ENCODE measurements around the gene PKNOX1.
"Not testable (repeated sequence)": the region's sequence is repeated elsewhere in the genome, so short reads cannot be mapped to it uniquely, and the experiment has no call there.

PKNOX1 gene

GRCh38 chr21:42989370-42989769 lies 15.0 kb downstream of the PKNOX1 start:
- not testable (repeated sequence) for H3K4me3 ChIP-seq (ENCODE audit: low read length in 2 of 2); H3K9ac ChIP-seq (ENCODE audit: low read length in 2 of 2); H3K9me3 ChIP-seq (ENCODE audit: control insufficient read depth in 2 of 2, low read length in 2 of 2); H3K36me3 ChIP-seq (ENCODE audit: control insufficient read depth in 2 of 2, insufficient read depth in 2 of 2, low read length in 2 of 2); H3K27me3 ChIP-seq (ENCODE audit: control insufficient read depth in 1 of 2, insufficient read depth in 2 of 2, low read length in 2 of 2); H3K27ac ChIP-seq (ENCODE audit: low read length)
- peaks cover 19% of the 10 kb centered on the region for H3K4me1 ChIP-seq (ENCODE audit: control insufficient read depth, insufficient read depth, low read length)

- no peaks in the 10 kb centered on the region for H3K27me3 ChIP-seq (ENCODE audit: control insufficient read depth in 1 of 2, insufficient read depth in 2 of 2, low read length in 2 of 2)
- no peak overlapping the region for H3K27ac ChIP-seq (ENCODE audit: low read length)
- H3K36me3 ChIP-seq (ENCODE audit: control insufficient read depth in 2 of 2, insufficient read depth in 2 of 2, low read length in 2 of 2): no peaks in the 10 kb centered on the region
- no peak overlapping the region for H3K4me3 ChIP-seq (ENCODE audit: low read length in 2 of 2)
- H3K4me1 ChIP-seq (ENCODE audit: control insufficient read depth, insufficient read depth, low read length): peaks cover 19% of the 10 kb centered on the region
- no peaks in the 10 kb centered on the region for H3K9me3 ChIP-seq (ENCODE audit: control insufficient read depth in 2 of 2, low read length in 2 of 2)
- H3K9ac ChIP-seq (ENCODE audit: low read length in 2 of 2): no peak overlapping the region
Measured at GRCh38 chr21:42989816-42990650, 15.7 kb downstream of the PKNOX1 start.

- Histone ChIP-seq H3K27me3 (ENCODE audit: control insufficient read depth in 1 of 2, insufficient read depth in 2 of 2, low read length in 2 of 2) (no peaks in the 10 kb centered on the region), H3K36me3 (ENCODE audit: control insufficient read depth in 2 of 2, insufficient read depth in 2 of 2, low read length in 2 of 2) (no peaks in the 10 kb centered on the region), H3K9ac (ENCODE audit: low read length in 2 of 2) (no peak overlapping the region), H3K4me1 (ENCODE audit: control insufficient read depth, insufficient read depth, low read length) (peaks cover 19% of the 10 kb centered on the region), H3K27ac (ENCODE audit: low read length) (no peak overlapping the region), H3K9me3 (ENCODE audit: control insufficient read depth in 2 of 2, low read length in 2 of 2) (no peaks in the 10 kb centered on the region), H3K4me3 (ENCODE audit: low read length in 2 of 2) (peak overlapping the region; percentile 38 to 44)
Measured at GRCh38 chr21:42991992-42992740, 17.8 kb downstream of the PKNOX1 start.

- Histone ChIP-seq H3K27me3 (ENCODE audit: control insufficient read depth in 1 of 2, insufficient read depth in 2 of 2, low read length in 2 of 2) (no peaks in the 10 kb centered on the region), H3K36me3 (ENCODE audit: control insufficient read depth in 2 of 2, insufficient read depth in 2 of 2, low read length in 2 of 2) (no peaks in the 10 kb centered on the region), H3K9me3 (ENCODE audit: control insufficient read depth in 2 of 2, low read length in 2 of 2) (no peaks in the 10 kb centered on the region), H3K9ac (ENCODE audit: low read length in 2 of 2) (peak overlapping the region in 1 of 2 donors; percentile 21), H3K27ac (ENCODE audit: low read length) (no peak overlapping the region), H3K4me1 (ENCODE audit: control insufficient read depth, insufficient read depth, low read length) (peaks cover 25% of the 10 kb centered on the region), H3K4me3 (ENCODE audit: low read length in 2 of 2) (peak overlapping the region in 1 of 2 donors; percentile 44)
Measured at GRCh38 chr21:42993051-42993712, 18.8 kb downstream of the PKNOX1 start.

- Histone ChIP-seq H3K27ac (ENCODE audit: low read length) (no peak overlapping the region), H3K9me3 (ENCODE audit: control insufficient read depth in 2 of 2, low read length in 2 of 2) (no peaks in the 10 kb centered on the region), H3K9ac (ENCODE audit: low read length in 2 of 2) (no peak overlapping the region), H3K27me3 (ENCODE audit: control insufficient read depth in 1 of 2, insufficient read depth in 2 of 2, low read length in 2 of 2) (no peaks in the 10 kb centered on the region), H3K4me1 (ENCODE audit: control insufficient read depth, insufficient read depth, low read length) (peaks cover 25% of the 10 kb centered on the region), H3K4me3 (ENCODE audit: low read length in 2 of 2) (no peak overlapping the region), H3K36me3 (ENCODE audit: control insufficient read depth in 2 of 2, insufficient read depth in 2 of 2, low read length in 2 of 2) (no peaks in the 10 kb centered on the region)
Measured at GRCh38 chr21:42997053-42997452, 22.7 kb downstream of the PKNOX1 start.

- H3K9ac ChIP-seq (ENCODE audit: low read length in 2 of 2); H3K9me3 ChIP-seq (ENCODE audit: control insufficient read depth in 2 of 2, low read length in 2 of 2); H3K36me3 ChIP-seq (ENCODE audit: control insufficient read depth in 2 of 2, insufficient read depth in 2 of 2, low read length in 2 of 2); H3K27me3 ChIP-seq (ENCODE audit: control insufficient read depth in 1 of 2, insufficient read depth in 2 of 2, low read length in 2 of 2); H3K4me3 ChIP-seq (ENCODE audit: low read length in 2 of 2); H3K27ac ChIP-seq (ENCODE audit: low read length): not testable (repeated sequence)
- H3K4me1 ChIP-seq (ENCODE audit: control insufficient read depth, insufficient read depth, low read length): peaks cover 15% of the 10 kb centered on the region
Measured at GRCh38 chr21:42997983-42998382, 23.6 kb downstream of the PKNOX1 start.

GRCh38 chr21:42999152-42999551 lies 24.8 kb downstream of the PKNOX1 start:
- H3K9me3 ChIP-seq (ENCODE audit: control insufficient read depth in 2 of 2, low read length in 2 of 2); H3K27me3 ChIP-seq (ENCODE audit: control insufficient read depth in 1 of 2, insufficient read depth in 2 of 2, low read length in 2 of 2); H3K4me3 ChIP-seq (ENCODE audit: low read length in 2 of 2); H3K36me3 ChIP-seq (ENCODE audit: control insufficient read depth in 2 of 2, insufficient read depth in 2 of 2, low read length in 2 of 2); H3K27ac ChIP-seq (ENCODE audit: low read length); H3K9ac ChIP-seq (ENCODE audit: low read length in 2 of 2): not testable (repeated sequence)
- peaks cover 12% of the 10 kb centered on the region for H3K4me1 ChIP-seq (ENCODE audit: control insufficient read depth, insufficient read depth, low read length)

- H3K9me3 ChIP-seq (ENCODE audit: control insufficient read depth in 2 of 2, low read length in 2 of 2); H3K27ac ChIP-seq (ENCODE audit: low read length); H3K27me3 ChIP-seq (ENCODE audit: control insufficient read depth in 1 of 2, insufficient read depth in 2 of 2, low read length in 2 of 2); H3K36me3 ChIP-seq (ENCODE audit: control insufficient read depth in 2 of 2, insufficient read depth in 2 of 2, low read length in 2 of 2); H3K4me3 ChIP-seq (ENCODE audit: low read length in 2 of 2); H3K9ac ChIP-seq (ENCODE audit: low read length in 2 of 2): not testable (repeated sequence)
- H3K4me1 ChIP-seq (ENCODE audit: control insufficient read depth, insufficient read depth, low read length): peaks cover 12% of the 10 kb centered on the region
Measured at GRCh38 chr21:43000041-43000440, 25.7 kb downstream of the PKNOX1 start.

- H3K9me3 ChIP-seq (ENCODE audit: control insufficient read depth in 2 of 2, low read length in 2 of 2): no peaks in the 10 kb centered on the region
- no peak overlapping the region for H3K27ac ChIP-seq (ENCODE audit: low read length)
- H3K36me3 ChIP-seq (ENCODE audit: control insufficient read depth in 2 of 2, insufficient read depth in 2 of 2, low read length in 2 of 2): peaks cover 0 to 5% of the 10 kb centered on the region in 2 donors
- H3K9ac ChIP-seq (ENCODE audit: low read length in 2 of 2): no peak overlapping the region
- peaks cover 12% of the 10 kb centered on the region for H3K4me1 ChIP-seq (ENCODE audit: control insufficient read depth, insufficient read depth, low read length)
- H3K27me3 ChIP-seq (ENCODE audit: control insufficient read depth in 1 of 2, insufficient read depth in 2 of 2, low read length in 2 of 2): no peaks in the 10 kb centered on the region
- peak overlapping the region in 1 of 2 donors; percentile 44 for H3K4me3 ChIP-seq (ENCODE audit: low read length in 2 of 2)
Measured at GRCh38 chr21:43001316-43001715, 27.0 kb downstream of the PKNOX1 start.

GRCh38 chr21:43004926-43005325 lies 30.6 kb downstream of the PKNOX1 start:
- H3K4me3 ChIP-seq (ENCODE audit: low read length in 2 of 2): no peak overlapping the region
- no peaks in the 10 kb centered on the region for H3K27me3 ChIP-seq (ENCODE audit: control insufficient read depth in 1 of 2, insufficient read depth in 2 of 2, low read length in 2 of 2)
- H3K9me3 ChIP-seq (ENCODE audit: control insufficient read depth in 2 of 2, low read length in 2 of 2): no peaks in the 10 kb centered on the region
- H3K4me1 ChIP-seq (ENCODE audit: control insufficient read depth, insufficient read depth, low read length): peaks cover 6% of the 10 kb centered on the region
- no peak overlapping the region for H3K9ac ChIP-seq (ENCODE audit: low read length in 2 of 2)
- H3K36me3 ChIP-seq (ENCODE audit: control insufficient read depth in 2 of 2, insufficient read depth in 2 of 2, low read length in 2 of 2): peaks cover 4 to 14% of the 10 kb centered on the region in 2 donors
- no peak overlapping the region for H3K27ac ChIP-seq (ENCODE audit: low read length)

Data from stomach smooth muscle (tissue), 2 donors.